Activated CD4-positive, alpha-beta memory T cell treated with anti-CD3 and anti-CD28 coated beads, Interleukin-2, amount 10 ng/mL, durations not matched to agents 7 days and 5 days (primary cell): ENCODE results near the gene DHX34. TPM values are rescaled to one million over a fixed set of nuclear protein-coding genes. Genes with fewer than 3 reads are reported as not detected.
"Not testable (repeated sequence)": the region's sequence is repeated elsewhere in the genome, so short reads cannot be mapped to it uniquely, and the experiment has no call there.

Source experiments
- CTCF ChIA-PET: fragments of 350-600 bp; sonication (Branson Sonifier 250); formaldehyde crosslinking; loops from one replicate; lab custom pipeline; 2021; ENCODE audit warnings: antibody characterized with exemption, inconsistent platforms; lab: Charles Lee
- POLR2A ChIA-PET: fragments of 350-600 bp; sonication (Branson Sonifier 250); formaldehyde crosslinking; loops from one replicate; lab custom pipeline; 2021; ENCODE audit warnings: antibody characterized with exemption; lab: Charles Lee
- DNase-seq: peaks from one replicate; pipeline ENCODE4 v3.0.0-alpha.2; 2020
- H3K27ac Mint-ChIP-seq: one replicate; pipeline ENCODE4 v1.8.0; 2021; ENCODE audit warnings: mild to moderate bottlenecking, mixed read lengths
- H3K27me3 Mint-ChIP-seq: one replicate; pipeline ENCODE4 v1.8.0; 2021; ENCODE audit warnings: mixed read lengths
- H3K36me3 Mint-ChIP-seq: one replicate; pipeline ENCODE4 v1.8.0; 2021; ENCODE audit warnings: low read depth, mixed read lengths
- H3K4me1 Mint-ChIP-seq: one replicate; pipeline ENCODE4 v1.8.0; 2021; ENCODE audit warnings: mixed read lengths
- H3K4me3 Mint-ChIP-seq: one replicate; pipeline ENCODE4 v1.8.0; 2021; ENCODE audit warnings: mild to moderate bottlenecking, mixed read lengths
- H3K9me3 Mint-ChIP-seq: one replicate; pipeline ENCODE4 v1.8.0; 2021; ENCODE audit warnings: mixed read lengths
- total RNA-seq, 2 experiments: library from RNA; stranded (reverse); gene quantifications; one replicate each; pipeline ENCODE4 v1.2.3, GENCODE V29; 2021

The DHX34 gene
- total RNA-seq, 2 experiments from 2014 or later, result 10.3 to 10.5 TPM

GRCh38 chr19:47356900-47357299, 7.8 kb downstream of the DHX34 start:
- Mint-ChIP-seq H3K27me3 (no peaks in the 10 kb centered on the region), H3K27ac (no peak overlapping the region), H3K9me3 (no peaks in the 10 kb centered on the region), H3K36me3 (peaks cover 63% of the 10 kb centered on the region), H3K4me3 (no peak overlapping the region), H3K4me1 (peaks cover 2% of the 10 kb centered on the region)
- POLR2A ChIA-PET, result no interaction called here
- CTCF ChIA-PET, result interaction anchor here (0.6 to 2.1 kb wide), 4 partner anchors 8 to 76 kb away, joined by 3 to 7 read pairs (median 5); partner anchors contain the start of gene DHX34
- no peak for DNase-seq

GRCh38 chr19:47357788-47358680, 8.9 kb downstream of the DHX34 start:
- CTCF ChIA-PET, result interaction anchor here (1.1 to 2.1 kb wide), 3 partner anchors 8 to 50 kb away, joined by 3 to 7 read pairs (median 4); no protein-coding TSS in a partner anchor
- no peak for DNase-seq
- Mint-ChIP-seq H3K27me3 (no peaks in the 10 kb centered on the region), H3K4me3 (no peak overlapping the region), H3K36me3 (peaks cover 55% of the 10 kb centered on the region), H3K4me1 (no peaks in the 10 kb centered on the region), H3K27ac (no peak overlapping the region), H3K9me3 (no peaks in the 10 kb centered on the region)
- POLR2A ChIA-PET, result interaction anchor here (0.7 kb wide), 1 partner anchor 15 kb away, joined by 3 read pairs; no protein-coding TSS in a partner anchor

- Mint-ChIP-seq H3K27ac (no peak overlapping the region), H3K36me3 (peaks cover 54% of the 10 kb centered on the region), H3K27me3 (no peaks in the 10 kb centered on the region), H3K4me1 (peaks cover 2% of the 10 kb centered on the region), H3K9me3 (no peaks in the 10 kb centered on the region), H3K4me3 (no peak overlapping the region)
- ChIA-PET POLR2A (interaction anchor here (1.3 kb wide), 1 partner anchor 10 kb away, joined by 4 read pairs; the partner anchor contains the start of gene DHX34), CTCF (interaction anchor here (1.1 to 1.9 kb wide), 3 partner anchors 9 to 51 kb away, joined by 3 to 7 read pairs (median 4); partner anchors contain the start of gene DHX34)
- DNase-seq, result no peak
Measured at GRCh38 chr19:47358936-47359335, 9.8 kb downstream of the DHX34 start.

- H3K27ac Mint-ChIP-seq, result no peak overlapping the region
- POLR2A ChIA-PET, result interaction anchor here (0.7 kb wide), 1 partner anchor 13 kb away, joined by 3 read pairs; the partner anchor contains the start of gene DHX34
- CTCF ChIA-PET, result interaction anchor here (0.6 to 3.1 kb wide), 3 partner anchors 13 to 67 kb away, joined by 3 to 17 read pairs (median 3); partner anchors contain the start of gene DHX34
Measured at GRCh38 chr19:47362321-47362720, 13.2 kb downstream of the DHX34 start.

GRCh38 chr19:47363758-47364531, 14.8 kb downstream of the DHX34 start:
- ChIA-PET CTCF (interaction anchor here (0.6 to 3.1 kb wide), 2 partner anchors 15 to 176 kb away, joined by 3 to 17 read pairs; partner anchors contain the start of gene DHX34), POLR2A (no interaction called here)
- Mint-ChIP-seq H3K9me3 (no peaks in the 10 kb centered on the region), H3K27ac (no peak overlapping the region), H3K4me3 (no peak overlapping the region), H3K27me3 (no peaks in the 10 kb centered on the region), H3K36me3 (peaks cover 24% of the 10 kb centered on the region), H3K4me1 (peaks cover 3% of the 10 kb centered on the region)
- no peak for DNase-seq

More at GRCh38 chr19:47362321-47362720, 13.2 kb downstream of the DHX34 start:
- H3K4me1 Mint-ChIP-seq, result peaks cover 3% of the 10 kb centered on the region
- H3K36me3 Mint-ChIP-seq, result peaks cover 37% of the 10 kb centered on the region
- DNase-seq, result no peak
- H3K9me3 Mint-ChIP-seq, result no peaks in the 10 kb centered on the region
- H3K4me3 Mint-ChIP-seq, result no peak overlapping the region
- no peaks in the 10 kb centered on the region for H3K27me3 Mint-ChIP-seq

- H3K4me1 Mint-ChIP-seq, POLR2A ChIA-PET, DNase-seq, H3K4me3 Mint-ChIP-seq, H3K27me3 Mint-ChIP-seq, H3K9me3 Mint-ChIP-seq, H3K27ac Mint-ChIP-seq: not testable (repeated sequence)
- CTCF ChIA-PET, result interaction anchor here (1.5 kb wide), 1 partner anchor 17 kb away, joined by 4 read pairs; the partner anchor contains the start of gene DHX34
- peaks cover 31% of the 10 kb centered on the region for H3K36me3 Mint-ChIP-seq
Measured at GRCh38 chr19:47365455-47365854, 16.3 kb downstream of the DHX34 start.

- POLR2A ChIA-PET, result no interaction called here
- CTCF ChIA-PET, result interaction anchor here (1.1 kb wide), 1 partner anchor 85 kb away, joined by 3 read pairs; no protein-coding TSS in a partner anchor
- no peak for DNase-seq
- H3K9me3 Mint-ChIP-seq, result no peaks in the 10 kb centered on the region
- H3K27ac Mint-ChIP-seq, result no peak overlapping the region
- no peak overlapping the region for H3K4me3 Mint-ChIP-seq
- no peaks in the 10 kb centered on the region for H3K27me3 Mint-ChIP-seq
- H3K4me1 Mint-ChIP-seq, result no peaks in the 10 kb centered on the region
- H3K36me3 Mint-ChIP-seq, result peaks cover 23% of the 10 kb centered on the region
Measured at GRCh38 chr19:47370045-47370611, 21.0 kb downstream of the DHX34 start.

- ChIA-PET CTCF (no interaction called here), POLR2A (no interaction called here)
- DNase-seq, result no peak
Measured at GRCh38 chr19:47371261-47371660, 22.1 kb downstream of the DHX34 start.

GRCh38 chr19:47372603-47373002, 23.5 kb downstream of the DHX34 start:
- Mint-ChIP-seq H3K4me1 (no peaks in the 10 kb centered on the region), H3K27me3 (no peaks in the 10 kb centered on the region), H3K27ac (no peak overlapping the region), H3K4me3 (no peak overlapping the region), H3K9me3 (no peaks in the 10 kb centered on the region), H3K36me3 (peaks cover 19% of the 10 kb centered on the region)
- ChIA-PET CTCF (interaction anchor here (0.5 to 0.6 kb wide), 2 partner anchors 19 to 337 kb away, joined by 3 read pairs; no protein-coding TSS in a partner anchor), POLR2A (no interaction called here)
- no peak for DNase-seq

More at GRCh38 chr19:47371261-47371660, 22.1 kb downstream of the DHX34 start:
- H3K4me3 Mint-ChIP-seq, result no peak overlapping the region
- peaks cover 25% of the 10 kb centered on the region for H3K36me3 Mint-ChIP-seq
- H3K27me3 Mint-ChIP-seq, result no peaks in the 10 kb centered on the region
- no peaks in the 10 kb centered on the region for H3K4me1 Mint-ChIP-seq
- no peaks in the 10 kb centered on the region for H3K9me3 Mint-ChIP-seq
- H3K27ac Mint-ChIP-seq, result no peak overlapping the region

GRCh38 chr19:47373246-47374240, 24.4 kb downstream of the DHX34 start:
- no peaks in the 10 kb centered on the region for H3K9me3 Mint-ChIP-seq
- no peak overlapping the region for H3K27ac Mint-ChIP-seq
- no peaks in the 10 kb centered on the region for H3K4me1 Mint-ChIP-seq
- H3K36me3 Mint-ChIP-seq, result peaks cover 19% of the 10 kb centered on the region
- no peak overlapping the region for H3K4me3 Mint-ChIP-seq
- ChIA-PET POLR2A (no interaction called here), CTCF (interaction anchor here (0.7 to 1.3 kb wide), 3 partner anchors 18 to 56 kb away, joined by 3 to 4 read pairs (median 4); partner anchors contain the start of gene DHX34)
- no peak for DNase-seq
- H3K27me3 Mint-ChIP-seq, result no peaks in the 10 kb centered on the region
